ENCODE data around the gene DCUN1D2. TPM values are rescaled to one million over a fixed set of nuclear protein-coding genes. Genes with fewer than 3 reads are reported as not detected.

DCUN1D2 gene
- total RNA-seq, 1 donor from 2014 or later = 24.6 TPM

DNA sequence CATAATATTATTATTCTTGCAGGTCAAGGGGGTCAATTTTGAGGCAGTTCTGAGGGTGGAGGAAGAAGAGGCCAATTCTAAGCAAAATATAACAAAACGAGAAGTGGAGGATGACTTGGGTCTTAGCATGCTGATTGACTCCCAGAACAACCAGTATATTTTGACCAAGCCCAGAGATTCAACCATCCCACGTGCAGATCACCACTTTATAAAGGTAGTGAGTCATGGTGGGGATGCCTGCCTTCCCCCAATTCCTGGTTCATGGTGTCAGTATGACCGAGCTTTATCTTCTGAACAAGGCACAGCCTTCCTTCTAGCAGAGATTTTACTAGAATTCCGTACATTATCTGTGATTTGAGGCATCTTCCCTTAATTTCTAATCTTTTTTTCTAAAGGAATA, 9.4 kb upstream of the DCUN1D2 start:
- peaks cover 92% of the 10 kb centered on the region for H3K36me3 ChIP-seq
- no peaks in the 10 kb centered on the region for H3K27me3 ChIP-seq
- H3K4me1 ChIP-seq = no peaks in the 10 kb centered on the region
- H3K9me3 ChIP-seq = no peaks in the 10 kb centered on the region
- TF ChIP-seq, protein P1, sequence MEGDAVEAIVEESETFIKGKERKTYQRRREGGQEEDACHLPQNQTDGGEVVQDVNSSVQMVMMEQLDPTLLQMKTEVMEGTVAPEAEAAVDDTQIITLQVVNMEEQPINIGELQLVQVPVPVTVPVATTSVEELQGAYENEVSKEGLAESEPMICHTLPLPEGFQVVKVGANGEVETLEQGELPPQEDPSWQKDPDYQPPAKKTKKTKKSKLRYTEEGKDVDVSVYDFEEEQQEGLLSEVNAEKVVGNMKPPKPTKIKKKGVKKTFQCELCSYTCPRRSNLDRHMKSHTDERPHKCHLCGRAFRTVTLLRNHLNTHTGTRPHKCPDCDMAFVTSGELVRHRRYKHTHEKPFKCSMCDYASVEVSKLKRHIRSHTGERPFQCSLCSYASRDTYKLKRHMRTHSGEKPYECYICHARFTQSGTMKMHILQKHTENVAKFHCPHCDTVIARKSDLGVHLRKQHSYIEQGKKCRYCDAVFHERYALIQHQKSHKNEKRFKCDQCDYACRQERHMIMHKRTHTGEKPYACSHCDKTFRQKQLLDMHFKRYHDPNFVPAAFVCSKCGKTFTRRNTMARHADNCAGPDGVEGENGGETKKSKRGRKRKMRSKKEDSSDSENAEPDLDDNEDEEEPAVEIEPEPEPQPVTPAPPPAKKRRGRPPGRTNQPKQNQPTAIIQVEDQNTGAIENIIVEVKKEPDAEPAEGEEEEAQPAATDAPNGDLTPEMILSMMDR (IDR thresholded peaks at IDR 0.05) = no peak
- DNase-seq (no peak), ATAC-seq (no peak)
- H3K4me3 ChIP-seq = no peak overlapping the region
- intact Hi-C loops (cut with DNase I) = no loop called here
- no peak overlapping the region for H3K27ac ChIP-seq

DNA sequence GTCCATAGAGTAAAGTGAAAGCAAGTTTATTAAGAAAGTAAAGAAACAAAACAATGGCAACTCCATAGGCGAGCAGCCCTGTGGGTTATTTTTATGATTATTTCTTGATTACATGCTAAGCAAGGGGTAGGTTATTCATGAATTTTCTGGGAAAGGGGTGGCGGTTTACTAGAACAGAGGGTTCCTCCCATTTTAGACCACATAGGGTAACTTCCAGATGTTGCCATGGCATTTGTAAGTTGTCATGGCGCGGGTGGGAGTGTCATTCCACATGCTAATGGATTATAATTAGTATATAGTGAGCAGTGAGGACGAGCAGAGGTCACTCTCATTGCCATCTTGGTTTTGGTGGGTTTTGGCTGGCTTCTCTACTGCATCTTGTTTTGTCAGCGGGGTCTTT, 8.4 kb upstream of the DCUN1D2 start:
- Histone ChIP-seq H3K27me3 (no peaks in the 10 kb centered on the region), H3K9me3 (no peaks in the 10 kb centered on the region), H3K4me3 (no peak overlapping the region), H3K36me3 (peaks cover 84% of the 10 kb centered on the region), H3K4me1 (peaks cover 2% of the 10 kb centered on the region), H3K27ac (no peak overlapping the region)
- ATAC-seq (no peak), DNase-seq (no peak)
- TF ChIP-seq, protein P1 (IDR thresholded peaks at IDR 0.05) = no peak
- intact Hi-C loops (cut with DNase I) = no loop called here

DNA sequence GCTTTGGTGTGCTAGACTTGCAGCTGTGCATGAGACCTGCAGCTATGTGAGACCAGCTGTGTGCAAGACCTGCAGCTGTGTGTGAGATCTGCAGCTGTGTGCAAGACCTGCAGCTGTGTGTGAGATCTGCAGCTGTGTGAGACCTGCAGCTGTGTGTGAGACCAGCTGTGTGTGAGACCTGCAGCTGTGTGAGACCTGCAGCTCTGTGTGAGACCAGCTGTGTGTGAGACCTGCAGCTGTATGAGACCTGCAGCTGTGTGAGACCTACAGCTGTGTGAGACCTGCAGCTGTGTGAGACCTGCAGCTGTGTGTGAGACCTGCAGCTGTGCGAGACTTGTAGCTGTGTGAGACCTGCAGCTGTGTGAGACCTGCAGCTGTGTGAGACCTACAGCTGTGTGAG, 6.7 kb upstream of the DCUN1D2 start:
- DNase-seq (no peak), ATAC-seq (no peak)
- TF ChIP-seq, protein P1 (IDR thresholded peaks at IDR 0.05) = no peak
- Histone ChIP-seq H3K27me3 (no peaks in the 10 kb centered on the region), H3K27ac (no peak overlapping the region), H3K36me3 (peaks cover 70% of the 10 kb centered on the region), H3K9me3 (no peaks in the 10 kb centered on the region), H3K4me3 (no peak overlapping the region), H3K4me1 (peaks cover 19% of the 10 kb centered on the region)
- intact Hi-C loops (cut with DNase I) = no loop called here

DNA sequence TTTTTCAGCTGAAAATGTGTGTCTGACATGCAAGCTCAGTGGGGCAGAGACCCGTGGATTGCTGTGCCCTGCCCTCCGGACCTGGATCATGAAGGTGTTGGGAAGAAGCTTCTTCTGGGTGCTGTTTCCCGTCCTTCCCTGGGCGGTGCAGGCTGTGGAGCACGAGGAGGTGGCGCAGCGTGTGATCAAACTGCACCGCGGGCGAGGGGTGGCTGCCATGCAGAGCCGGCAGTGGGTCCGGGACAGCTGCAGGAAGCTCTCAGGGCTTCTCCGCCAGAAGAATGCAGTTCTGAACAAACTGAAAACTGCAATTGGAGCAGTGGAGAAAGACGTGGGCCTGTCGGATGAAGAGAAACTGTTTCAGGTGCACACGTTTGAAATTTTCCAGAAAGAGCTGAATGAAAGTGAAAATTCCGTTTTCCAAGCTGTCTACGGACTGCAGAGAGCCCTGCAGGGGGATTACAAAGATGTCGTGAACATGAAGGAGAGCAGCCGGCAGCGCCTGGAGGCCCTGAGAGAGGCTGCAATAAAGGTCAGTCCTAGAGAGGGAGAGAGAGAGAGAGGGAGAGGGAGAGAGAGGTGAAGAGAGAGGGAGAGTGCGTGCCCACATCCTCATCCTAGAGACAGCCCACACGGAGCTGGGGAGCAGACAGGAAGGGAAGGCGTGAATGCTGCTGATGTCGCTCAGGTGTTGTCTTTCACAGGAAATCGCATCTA, 5.1 kb upstream of the DCUN1D2 start:
- Histone ChIP-seq H3K4me3 (no peak overlapping the region), H3K9me3 (no peaks in the 10 kb centered on the region), H3K4me1 (peaks cover 27% of the 10 kb centered on the region), H3K27ac (no peak overlapping the region), H3K36me3 (peaks cover 54% of the 10 kb centered on the region), H3K27me3 (no peaks in the 10 kb centered on the region)
- TF ChIP-seq, protein P1 (IDR thresholded peaks at IDR 0.05) = no peak
- intact Hi-C loops (cut with DNase I) = no loop called here
- ATAC-seq = no peak
- DNase-seq = no peak

DNA sequence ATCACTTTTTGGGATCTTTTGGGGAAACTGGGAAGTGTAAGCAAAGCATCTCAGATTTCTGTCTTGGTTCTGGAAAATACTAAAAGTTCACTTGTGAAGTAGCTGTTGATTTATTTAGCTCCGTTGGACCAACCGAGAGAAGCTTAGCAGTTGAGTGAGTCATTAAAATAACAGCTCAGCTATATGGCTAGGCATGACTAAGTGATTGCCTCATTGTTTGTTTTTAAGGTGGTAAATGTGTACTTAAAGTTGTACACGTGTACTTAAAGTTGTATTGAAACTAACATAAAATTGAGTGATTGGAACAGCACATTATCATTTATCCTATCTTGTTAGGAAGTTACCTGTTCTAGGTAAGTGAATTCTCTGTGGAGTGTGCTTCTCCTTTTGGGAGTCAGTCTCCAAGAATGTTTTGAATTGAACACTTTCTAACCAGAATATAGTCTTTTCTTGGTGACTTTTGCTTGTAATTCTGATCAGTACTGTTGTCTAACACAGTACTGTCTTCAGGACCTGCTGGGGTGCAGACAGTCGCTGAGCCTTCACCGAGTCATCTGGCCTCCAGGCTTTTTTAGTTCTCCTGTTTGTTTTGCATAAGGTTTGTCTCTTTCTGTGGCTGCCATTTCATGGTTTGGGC, 2.9 kb upstream of the DCUN1D2 start:
- H3K4me1 ChIP-seq = peaks cover 40% of the 10 kb centered on the region
- peaks cover 33% of the 10 kb centered on the region for H3K36me3 ChIP-seq
- H3K4me3 ChIP-seq = no peak overlapping the region
- intact Hi-C loops (cut with DNase I) = no loop called here
- peak; percentile 3 for ATAC-seq
- no peaks in the 10 kb centered on the region for H3K9me3 ChIP-seq
- DNase-seq = no peak
- H3K27me3 ChIP-seq = no peaks in the 10 kb centered on the region
- TF ChIP-seq, protein P1 (IDR thresholded peaks at IDR 0.05) = no peak
- H3K27ac ChIP-seq = peak overlapping the region; percentile 33
